Activated CD4-positive, alpha-beta T cell treated with anti-CD3 and anti-CD28 coated beads, Interleukin-2, amount 50 U/mL, for 48 hours (primary cell): Measurements from ENCODE around the gene NFS1.

Source experiments
- DNase-seq, 2 experiments: peaks; one replicate each; pipeline ENCODE4 v3.0.0-alpha.2; 2020

Gene NFS1

DNA sequence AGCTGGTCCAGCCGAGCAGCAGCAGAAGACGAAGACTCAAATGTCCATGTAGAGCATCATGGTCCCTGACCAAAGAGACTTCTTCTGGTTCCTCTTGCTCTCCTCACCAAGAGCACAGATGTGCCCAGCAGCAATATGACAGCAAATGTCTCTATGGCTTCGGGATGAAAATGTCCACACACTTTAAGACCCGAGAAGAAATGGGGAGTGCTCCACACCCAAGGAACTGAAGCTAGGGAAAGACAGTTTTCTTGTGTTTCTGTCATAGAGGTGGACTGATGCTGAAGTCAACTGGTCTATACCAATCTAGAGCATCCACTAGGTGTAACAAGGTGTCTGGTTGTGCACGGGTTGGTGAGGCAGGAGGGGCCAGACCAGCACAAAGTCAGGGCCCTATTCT lies 29.9 kb downstream of the NFS1 start:
- DNase-seq, result no peak

- DNase-seq, result no peak
Observed at GRCh38 chr20:35665949-35666288, 33.2 kb downstream of the NFS1 start.

DNA sequence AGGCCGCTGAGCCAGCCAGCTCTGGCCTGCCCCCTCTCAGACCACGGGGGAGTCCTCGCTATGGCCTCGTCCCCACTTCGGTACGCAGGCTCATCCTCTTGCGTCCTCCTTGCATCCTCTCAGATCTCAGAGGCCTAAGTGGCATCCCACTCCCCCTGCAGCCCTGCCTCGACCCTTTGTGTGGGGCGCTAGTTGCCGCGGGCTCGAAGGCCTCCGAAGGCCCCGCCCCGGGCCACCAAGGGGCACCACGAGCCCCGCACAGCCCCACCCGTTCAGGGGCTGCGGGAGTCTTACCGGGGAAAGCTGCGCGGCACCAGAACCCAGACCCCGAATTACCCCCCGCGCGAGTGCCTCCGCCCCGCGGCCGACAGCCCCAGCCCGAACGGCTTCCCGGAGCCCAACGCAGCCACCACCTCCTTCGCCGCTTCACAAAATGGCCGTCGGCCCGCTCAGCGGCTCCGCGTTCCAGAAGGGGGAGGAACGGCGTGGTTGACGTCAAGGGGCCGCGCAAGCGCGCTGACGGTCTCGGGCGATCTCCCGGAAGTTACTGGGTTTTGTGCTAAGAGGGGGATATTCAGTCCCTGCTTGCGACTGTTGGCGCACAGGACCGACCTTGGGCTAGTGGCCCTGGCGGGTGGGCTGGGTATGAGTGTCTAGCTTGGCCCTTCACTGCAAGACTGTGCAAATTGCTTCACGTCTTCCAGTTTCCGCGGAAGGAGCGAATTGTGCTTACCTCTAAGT lies 34.5 kb downstream of the NFS1 start, which contains the start of the genes CPNE1 and RBM12:
Gene CPNE1 (minus strand): TSS at position 435 of the 741 bp plus-strand sequence. CDS start 31,977 bp downstream, outside the sequence.
Gene RBM12 (minus strand): TSS at position 435 of the 741 bp plus-strand sequence. CDS start 9,578 bp downstream, outside the sequence.
- DNase-seq, result peak; percentile 90 to 94

DNA sequence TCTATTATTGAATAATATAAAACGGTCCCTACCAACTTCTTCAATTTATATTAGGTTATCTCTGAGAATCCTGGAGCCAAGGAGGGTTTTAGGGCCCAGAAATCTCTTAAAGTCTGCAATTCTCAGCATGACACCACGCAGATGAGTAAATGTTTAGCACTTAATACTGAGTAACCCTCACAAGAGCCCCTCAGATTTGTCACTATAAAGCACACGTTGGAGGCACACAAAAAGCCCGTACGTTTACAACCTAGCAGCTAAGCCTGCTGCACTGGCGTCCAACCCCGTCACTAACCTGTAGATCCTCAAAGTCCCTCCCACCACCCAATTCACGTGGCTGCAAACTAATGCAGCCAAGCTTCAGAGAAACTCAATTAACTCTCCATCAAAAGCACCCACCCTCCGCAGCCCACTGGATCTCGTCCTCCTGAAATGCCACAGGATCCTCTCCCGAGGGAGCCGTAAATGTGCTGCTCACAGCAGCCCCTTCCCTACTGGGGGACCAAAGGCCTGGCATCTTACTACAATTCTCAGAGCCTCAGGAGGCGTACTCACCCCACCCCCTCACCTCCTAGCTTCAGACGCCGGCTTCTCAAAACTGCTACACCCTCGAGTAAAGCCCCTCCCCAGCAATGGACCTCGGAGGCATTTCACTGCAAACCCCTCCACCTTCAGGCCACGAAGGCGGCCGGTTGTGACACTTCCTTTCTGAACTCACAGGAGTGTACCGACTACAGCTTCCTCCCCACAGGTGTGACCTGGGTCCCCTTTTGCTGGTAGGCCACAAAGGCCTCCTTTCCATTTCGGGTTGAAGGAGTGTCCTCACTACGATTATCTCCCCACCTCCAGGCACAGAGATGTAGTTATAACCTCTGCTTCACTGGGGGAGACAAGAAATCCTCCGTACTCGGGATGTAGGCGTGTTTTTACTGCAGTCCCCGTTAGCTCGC lies 35.4 kb downstream of the NFS1 start:
- DNase-seq, result peak; percentile 56 to 65

- DNase-seq, result no peak
Observed at GRCh38 chr20:35662551-35662950, 36.6 kb downstream of the NFS1 start.

- no peak for DNase-seq
Observed at GRCh38 chr20:35661908-35662307, 37.2 kb downstream of the NFS1 start.

GRCh38 chr20:35661053-35661452 lies 38.1 kb downstream of the NFS1 start:
- DNase-seq, result no peak

DNA sequence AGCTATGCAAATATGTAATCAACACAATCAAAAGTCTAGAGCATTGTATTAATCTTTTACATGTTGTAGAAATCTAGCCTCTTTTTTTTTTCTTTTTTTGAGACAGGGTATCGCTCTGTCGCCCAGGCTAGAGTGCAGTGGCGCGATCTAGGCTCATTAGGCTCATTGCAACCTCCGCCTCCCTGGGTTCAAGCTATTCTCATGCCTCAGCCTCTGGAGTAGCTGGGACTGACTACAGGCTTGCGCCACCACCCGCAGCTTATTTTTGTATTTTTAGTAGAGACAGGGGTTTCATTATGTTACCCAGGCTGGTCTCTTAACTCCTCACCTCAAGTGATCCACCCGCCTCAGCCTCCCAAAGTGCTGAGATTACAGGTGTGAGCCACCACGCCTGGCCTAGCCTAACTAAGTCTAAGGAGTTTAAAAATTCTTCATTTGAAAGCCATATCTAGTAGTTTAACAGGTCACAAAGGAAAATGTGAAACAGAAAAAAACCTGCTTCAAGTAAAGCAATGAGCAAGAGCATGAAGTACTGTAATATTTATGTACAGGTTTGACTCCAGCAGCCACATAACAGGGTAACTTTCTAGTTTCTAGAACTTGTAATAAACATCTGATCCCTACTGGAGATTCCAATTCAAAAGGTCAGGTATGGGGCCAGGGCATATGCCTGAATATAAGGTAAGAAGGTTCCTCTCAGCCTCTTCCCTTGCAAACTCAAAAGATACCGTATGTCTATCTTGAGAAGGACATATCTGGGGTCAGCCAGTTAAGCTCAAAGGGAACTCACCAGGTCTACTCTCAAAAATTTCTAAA lies 38.8 kb downstream of the NFS1 start:
- peak; percentile 54 to 57 for DNase-seq

- DNase-seq, result no peak
Observed at GRCh38 chr20:35657271-35657670, 41.9 kb downstream of the NFS1 start.

DNA sequence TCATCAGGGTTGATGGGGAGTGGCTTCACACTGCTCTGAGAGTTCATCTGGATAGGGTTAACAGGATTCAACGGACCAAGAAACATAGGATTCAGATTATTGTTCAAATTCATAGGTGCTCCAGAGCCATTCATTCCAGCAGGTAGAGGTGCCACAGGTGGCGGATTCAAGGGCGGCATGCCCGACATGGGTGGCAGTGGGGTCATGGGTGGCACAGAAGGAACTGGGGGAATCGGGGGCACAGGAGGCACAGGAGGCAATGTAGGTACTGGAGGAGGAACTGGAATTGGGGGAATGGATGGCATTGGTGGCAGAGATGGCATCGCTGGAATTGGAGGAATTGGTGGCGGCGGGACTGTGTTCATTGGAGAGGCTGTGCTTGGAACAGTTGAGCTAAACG lies 44.7 kb downstream of the NFS1 start:
- no peak for DNase-seq

DNA sequence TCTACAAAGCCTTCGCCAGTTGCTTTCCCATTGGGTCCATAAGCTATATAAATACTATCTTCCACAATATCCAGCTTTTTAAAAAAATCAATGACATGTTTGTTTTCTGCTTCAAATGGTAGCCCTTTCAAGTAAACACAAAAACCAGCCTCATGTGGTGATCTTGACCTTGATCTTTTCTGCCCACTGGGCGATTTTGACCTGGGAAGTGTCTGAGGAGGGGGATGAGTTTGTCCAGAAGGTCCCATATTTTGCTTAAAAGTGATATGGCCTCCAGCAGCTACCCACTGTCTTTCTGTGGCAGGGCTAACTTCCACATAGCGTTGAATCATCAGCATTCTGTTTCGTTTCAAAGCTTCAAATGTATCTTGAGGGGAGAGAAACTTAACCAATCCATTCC lies 45.3 kb downstream of the NFS1 start:
- no peak for DNase-seq

DNA sequence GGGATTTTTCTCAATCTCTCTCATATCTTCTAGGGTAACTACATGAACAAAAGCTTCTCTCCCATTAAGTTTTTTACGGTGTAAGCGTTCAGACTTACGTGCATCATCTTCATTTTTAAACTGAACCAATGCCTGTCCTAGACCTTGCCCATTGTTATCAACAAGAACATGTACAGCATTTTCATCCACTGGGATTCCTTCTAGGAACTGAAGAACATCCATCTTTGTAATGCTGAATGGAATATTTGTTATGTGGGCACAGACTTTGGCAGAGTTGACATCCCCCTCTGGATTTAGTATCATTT lies 45.8 kb downstream of the NFS1 start:
- no peak for DNase-seq

- no peak for DNase-seq
Observed at GRCh38 chr20:35652641-35653429, 46.3 kb downstream of the NFS1 start.

DNA sequence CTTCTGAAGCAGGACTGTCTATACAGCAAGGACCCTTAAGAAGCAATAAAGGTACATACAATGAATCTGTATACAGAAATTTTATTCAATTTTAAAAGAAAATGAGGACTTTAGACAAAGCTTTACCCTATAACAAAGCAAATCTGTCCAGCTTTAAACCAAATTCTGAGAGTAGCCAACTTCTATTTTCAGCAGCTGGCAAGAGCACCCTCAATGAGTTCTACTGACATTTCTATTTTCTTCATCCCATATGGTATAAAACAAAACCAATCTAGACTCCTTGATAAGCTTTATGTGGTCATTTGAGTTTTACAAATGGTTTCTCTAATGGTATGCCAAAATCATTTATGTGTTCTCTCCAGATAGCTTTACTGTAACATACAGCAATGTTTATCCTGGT lies 47.2 kb downstream of the NFS1 start:
- no peak for DNase-seq

- DNase-seq, result no peak
Observed at GRCh38 chr20:35650632-35651031, 48.5 kb downstream of the NFS1 start.

- no peak for DNase-seq
Observed at GRCh38 chr20:35648836-35649235, 50.3 kb downstream of the NFS1 start.

DNA sequence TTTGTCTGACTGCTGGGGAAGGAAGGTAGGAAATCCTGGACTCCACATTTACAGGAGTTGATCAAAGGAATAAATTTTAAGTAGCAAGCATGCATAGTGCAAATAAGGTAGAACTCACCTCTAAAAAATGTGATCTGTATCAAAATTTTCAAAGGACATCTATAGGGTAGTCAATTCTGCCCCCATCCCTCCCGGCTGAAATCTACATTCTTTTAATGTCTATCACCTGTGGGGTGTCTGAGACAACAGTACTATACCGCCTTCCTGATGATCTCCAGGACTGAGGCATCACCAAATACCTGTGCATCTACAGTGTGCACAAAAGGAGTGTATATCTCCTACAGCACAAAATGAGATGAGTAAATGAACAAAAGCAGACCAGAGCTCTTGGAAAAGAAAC lies 54.3 kb downstream of the NFS1 start:
- no peak for DNase-seq

DNA sequence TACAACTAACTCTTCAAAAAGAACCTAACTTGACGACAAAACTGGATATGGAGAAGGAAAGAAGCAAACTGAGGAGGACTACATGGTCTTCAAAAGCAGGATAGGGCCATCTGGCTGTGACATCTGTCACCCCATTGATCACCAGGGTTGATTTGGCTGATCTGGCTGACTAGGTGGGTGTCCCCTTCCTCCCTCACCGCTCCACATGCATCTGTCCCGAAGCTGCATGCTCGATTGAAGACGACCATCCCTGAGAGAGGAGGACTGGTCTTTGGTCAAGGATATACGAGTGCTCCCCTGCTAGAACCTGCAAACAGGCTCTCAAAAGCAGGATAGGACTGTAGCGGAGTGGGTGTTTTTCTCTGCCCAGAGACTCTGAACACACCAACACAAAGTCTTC lies 56.1 kb downstream of the NFS1 start:
- DNase-seq, result no peak

GRCh38 chr20:35641743-35642142 lies 57.4 kb downstream of the NFS1 start:
- DNase-seq, result no peak

DNA sequence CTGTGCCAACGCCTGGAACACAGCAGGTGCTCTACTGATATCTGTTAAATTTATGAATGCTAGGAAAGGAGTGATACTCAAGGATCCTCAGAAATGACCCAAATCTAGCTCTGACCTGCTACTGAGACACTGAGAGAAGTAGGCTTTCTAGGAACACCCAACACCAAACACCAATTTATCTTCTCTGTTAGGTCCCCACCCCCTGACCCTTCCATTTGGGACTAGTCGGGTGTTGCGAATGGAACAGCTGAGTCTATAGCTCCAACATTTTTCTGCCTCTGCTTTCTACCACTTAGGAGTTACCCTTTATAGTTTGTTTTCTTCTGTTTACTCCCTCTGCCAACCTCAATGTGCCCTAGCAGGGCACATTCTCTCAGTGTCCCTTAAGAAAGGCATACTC lies 58.4 kb downstream of the NFS1 start:
- DNase-seq, result no peak

DNA sequence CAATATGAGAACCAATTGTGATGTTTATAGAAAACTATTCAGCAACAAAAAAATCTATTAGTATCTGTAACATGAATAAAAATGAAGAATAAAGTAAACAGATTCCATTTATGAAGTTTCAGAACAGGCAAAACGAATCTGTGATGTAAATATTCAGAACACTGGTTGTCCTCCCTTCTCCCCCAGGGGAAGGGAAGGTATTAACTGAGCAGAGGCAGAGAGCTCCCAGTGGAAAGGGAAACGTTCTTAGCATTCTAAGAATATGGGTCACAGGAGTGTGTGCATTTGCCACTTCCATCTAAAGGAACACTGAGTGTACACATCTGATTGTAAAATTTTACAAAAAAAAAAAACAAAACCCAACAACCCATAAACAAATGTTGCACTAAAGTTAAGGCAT lies 60.4 kb downstream of the NFS1 start:
- no peak for DNase-seq

GRCh38 chr20:35637276-35637675 lies 61.9 kb downstream of the NFS1 start:
- DNase-seq, result no peak
